NCI-H446 (cell line): ENCODE results near the gene SUSD2.
"Not testable (repeated sequence)": the region's sequence is repeated elsewhere in the genome, so short reads cannot be mapped to it uniquely, and the experiment has no call there.

Experiments used
- DNase-seq, 2 experiments: peaks; one replicate each; lab custom pipeline; 2025; lab: John Stamatoyannopoulos, UW

SUSD2 gene

GRCh38 chr22:24214467-24215285, 33.4 kb downstream of the SUSD2 start:
- DNase-seq, result no peak

- no peak for DNase-seq
Observed at GRCh38 chr22:24216541-24217209, 35.4 kb downstream of the SUSD2 start.

GRCh38 chr22:24217384-24217783, 36.1 kb downstream of the SUSD2 start:
- DNase-seq, result no peak

- no peak for DNase-seq
Observed at GRCh38 chr22:24219750-24220149, 38.5 kb downstream of the SUSD2 start.

GRCh38 chr22:24224468-24224867, 43.2 kb downstream of the SUSD2 start:
- DNase-seq, result no peak

- no peak for DNase-seq
Observed at GRCh38 chr22:24225044-24225601, 43.8 kb downstream of the SUSD2 start.

GRCh38 chr22:24225951-24226350, 44.7 kb downstream of the SUSD2 start:
- no peak for DNase-seq

- peak in 1 of 2 experiments; percentile 22 for DNase-seq
Observed at GRCh38 chr22:24230911-24231656, 49.8 kb downstream of the SUSD2 start.

GRCh38 chr22:24231706-24232105, 50.4 kb downstream of the SUSD2 start:
- no peak for DNase-seq

GRCh38 chr22:24232124-24232523, 50.8 kb downstream of the SUSD2 start:
- DNase-seq, result no peak

- no peak for DNase-seq
Observed at GRCh38 chr22:24232725-24233124, 51.4 kb downstream of the SUSD2 start.

GRCh38 chr22:24233235-24233634, 51.9 kb downstream of the SUSD2 start:
- no peak for DNase-seq

GRCh38 chr22:24233816-24234215, 52.5 kb downstream of the SUSD2 start:
- no peak for DNase-seq

GRCh38 chr22:24235315-24235714, 54.0 kb downstream of the SUSD2 start:
- no peak for DNase-seq

- DNase-seq, result no peak
Observed at GRCh38 chr22:24236656-24237055, 55.4 kb downstream of the SUSD2 start.

- not testable (repeated sequence) for DNase-seq
Observed at GRCh38 chr22:24238101-24238694, 56.9 kb downstream of the SUSD2 start.
